K562 (cell line): ENCODE results near the gene RNF213. TPM values are rescaled to one million over a fixed set of nuclear protein-coding genes. Genes with fewer than 3 reads are reported as not detected.

Experiments
- ATAC-seq: fragments of 200-7000 bp; cut with Tn5 transposase; 3 replicates; pipeline ENCODE4 v1.9.1; 2020; ENCODE audit warnings: moderate library complexity
- BruUV-seq: library from RNA; stranded (reverse); fragments of 400-500 nt; replicated peaks from 2 replicates; lab custom pipeline; 2021; lab: Mats Ljungman, UMichigan
- CTCF ChIA-PET: fragments of 300-600 bp; formaldehyde crosslinking; extraction: SDS; loops from one replicate; lab custom pipeline; 2021; ENCODE audit warnings: low intra/inter-chr PET ratio; lab: Yijun Ruan, JAX
- POLR2A ChIA-PET: fragments of 300-600, 350-650 bp; sonication (Branson Sonifier 250); formaldehyde crosslinking; extraction: SDS; loops from one replicate; lab custom pipeline; 2021; ENCODE audit warnings: antibody characterized with exemption, inconsistent platforms; lab: Yijun Ruan, JAX
- DNase-seq, 4 experiments: peaks; one replicate each; pipeline versions ENCODE4 v3.0.0 to v3.0.0-alpha.2; 2011 to 2018; ENCODE audit warnings: low spot score in 3 of 4, mixed read lengths in 3 of 4; ENCODE audit errors: extremely low read depth in 1 of 4
- FAIRE-seq: peaks from 2 replicates; lab custom pipeline; 2011; peaks lifted over from hg19 to GRCh38; lab: Jason Lieb, UNC
- H2AFZ ChIP-seq: 2 replicates; pipeline ENCODE4 v1.6.0; 2011; ENCODE audit warnings: low read depth, low read length, control low read depth, inconsistent platforms
- H3K27ac ChIP-seq: fragments of 200-600 bp; 3 replicates; pipeline ENCODE4 v1.8.0; 2011; ENCODE audit warnings: low read depth, mild to moderate bottlenecking, control low read depth, inconsistent platforms, low read length, moderate library complexity, mixed read lengths; ENCODE audit errors: extremely low read depth
- H3K27me3 ChIP-seq, 2 experiments: fragments of 300-600 bp in 1 of 2; 2 replicates in 1 of 2; 3 replicates in 1 of 2; pipeline versions ENCODE4 v1.6.0 to v1.8.0; 2011; ENCODE audit warnings: inconsistent platforms in 2 of 2, low read length in 2 of 2, mild to moderate bottlenecking in 1 of 2, mixed read lengths in 1 of 2, moderate library complexity in 1 of 2; ENCODE audit not compliant: control insufficient read depth in 2 of 2, insufficient read depth in 2 of 2
- H3K36me3 ChIP-seq: fragments of 300-600 bp; 3 replicates; pipeline ENCODE4 v1.8.0; 2011; ENCODE audit warnings: mild to moderate bottlenecking, low read length, inconsistent platforms; ENCODE audit not compliant: control insufficient read depth, insufficient read depth
- H3K4me1 ChIP-seq, 2 experiments: fragments of 200-600 bp in 1 of 2; replicated peaks in 1 of 2; 2 replicates in 1 of 2; 3 replicates in 1 of 2; pipeline versions ENCODE4 v1.5.1 to v1.8.0; 2011; ENCODE audit warnings: inconsistent platforms in 2 of 2, low read length in 2 of 2, mild to moderate bottlenecking in 1 of 2, mixed read lengths in 1 of 2, moderate library complexity in 1 of 2; ENCODE audit not compliant: control insufficient read depth in 2 of 2, insufficient read depth in 2 of 2
- H3K4me2 ChIP-seq: 2 replicates; pipeline ENCODE4 v1.6.1; 2011; ENCODE audit warnings: low read length, control low read depth, inconsistent platforms, mixed read lengths; ENCODE audit not compliant: insufficient read depth
- H3K4me3 ChIP-seq: fragments of 200-600 bp; sonication (generic), shearing (Covaris generic); 2 replicates; pipeline ENCODE4 v1.5.1; 2016; ENCODE audit warnings: control low read depth, inconsistent platforms
- H3K79me2 ChIP-seq: fragments of 200-600 bp; 3 replicates; pipeline ENCODE4 v1.8.0; 2011; ENCODE audit warnings: low read length, inconsistent platforms; ENCODE audit not compliant: control insufficient read depth, insufficient read depth
- H3K9ac ChIP-seq, 2 experiments: 2 replicates each; pipeline versions ENCODE4 v1.6.0 to v1.6.1; 2011; ENCODE audit warnings: low read depth in 2 of 2, low read length in 2 of 2, control low read depth in 1 of 2, inconsistent platforms in 1 of 2, mild to moderate bottlenecking in 1 of 2, mixed read lengths in 1 of 2; ENCODE audit not compliant: insufficient read depth in 1 of 2
- H3K9me1 ChIP-seq: one replicate; pipeline ENCODE4 v1.6.0; 2011; ENCODE audit warnings: inconsistent platforms, mild to moderate bottlenecking, low read length, moderate library complexity; ENCODE audit not compliant: control insufficient read depth, insufficient read depth
- H3K9me3 ChIP-seq: replicated peaks from 2 replicates; pipeline ENCODE4 v1.5.1; 2011; ENCODE audit warnings: low read depth, low read length, inconsistent platforms; ENCODE audit not compliant: control insufficient read depth, insufficient read depth
- H4K20me1 ChIP-seq: replicated peaks from 2 replicates; pipeline ENCODE4 v1.6.1; 2011; ENCODE audit warnings: low read length, inconsistent platforms, mixed read lengths; ENCODE audit not compliant: control insufficient read depth, insufficient read depth
- ATF3 ChIP-seq, 2 experiments: fragments of 450-650 bp in 1 of 2; sonication (generic) in 1 of 2; formaldehyde crosslinking in 1 of 2; IDR thresholded peaks in 1 of 2; conservative IDR thresholded peaks in 1 of 2; 2 replicates each; pipeline versions ENCODE4 v1.6.1 to v1.8.1; 2016 to 2023; ENCODE audit warnings: mild to moderate bottlenecking in 2 of 2, moderate library complexity in 2 of 2, inconsistent platforms in 1 of 2, missing genetic modification reagents in 1 of 2
- CEBPG ChIP-seq, 3 experiments: fragments of 200-800 bp in 1 of 3; sonication (Bioruptor generic) in 1 of 3; sonication (generic) in 1 of 3; formaldehyde crosslinking in 1 of 3; IDR thresholded peaks in 2 of 3; conservative IDR thresholded peaks in 1 of 3; 2 replicates each; pipeline versions ENCODE4 v1.6.1 to v1.8.0; 2016 to 2022; ENCODE audit warnings: missing compliant biosample characterization in 2 of 3, missing genetic modification characterization in 2 of 3, mild to moderate bottlenecking in 1 of 3, missing genetic modification reagents in 1 of 3
- RFX1 ChIP-seq: fragments of 450-650 bp; IDR thresholded peaks from 2 replicates; pipeline ENCODE4 v1.6.1; 2016; ENCODE audit warnings: mild to moderate bottlenecking, moderate library complexity
- TFE3 ChIP-seq: fragments of 450-650 bp; formaldehyde crosslinking; IDR thresholded peaks from 2 replicates; pipeline ENCODE4 v1.4.0; 2020; ENCODE audit warnings: mild to moderate bottlenecking, mixed read lengths
- WGBS: fragments of 100-300 bp; shearing (Covaris generic); methylation state at CpG from one replicate; pipeline ENCODE4 v1.1.6; 2016; ENCODE audit warnings: low coverage, mixed read lengths; ENCODE audit not compliant: insufficient coverage; ENCODE audit errors: missing lambda C conversion rate; 5-methylcytosine and 5-hydroxymethylcytosine counted together
- in situ Hi-C: fragments of 300-500 bp; cut with MboI; formaldehyde crosslinking; loops from 4 replicates; pipeline ENCODE4 v1.15.0; 2018; ENCODE audit warnings: inconsistent platforms, mixed read lengths
- intact Hi-C: fragments of 100-400 bp; cut with micrococcal nuclease; formaldehyde crosslinking; loops from 2 replicates; pipeline ENCODE4 v1.14.2; 2022
- polyA plus RNA-seq, 8 experiments: library from polyadenylated mRNA; depleted of rRNA in 4 of 8; stranded (reverse) in 5 of 8; unstranded in 3 of 8; fragments of >200 nt; fragmentation: Nextera tagmentation in 2 of 8; fragmentation: Illumina TruSeq in 1 of 8; extraction: Ambion mirVana in 2 of 8; extraction: Trizol in 1 of 8; gene quantifications; 2 replicates each; pipeline versions ENCODE4 v1.2.1 to v1.2.3, GENCODE V29; 2011 to 2014; ENCODE audit warnings: inconsistent platforms in 1 of 8, missing spikeins in 1 of 8
- total RNA-seq, 7 experiments: library from RNA; depleted of rRNA in 6 of 7; stranded (reverse); fragments of >200 nt in 6 of 7; fragmentation: Illumina TruSeq in 2 of 7; extraction: Trizol in 2 of 7; gene quantifications; 2 replicates each; pipeline versions ENCODE4 v1.2.1 to v1.2.3, GENCODE V29; 2011 to 2021; ENCODE audit warnings: low replicate concordance in 1 of 7

RNF213 gene
- total and polyA plus RNA-seq, 9 of the 15 experiments (the other 6 are each of a cell fraction or from before 2014, with no cell fraction given): 5.3 to 33.6 (median 17.9) TPM

- Histone ChIP-seq H3K4me3 (no peak overlapping the region), H3K9ac (no peak overlapping the region), H3K9me1 (no peaks in the 10 kb centered on the region), H3K4me1 (no peaks in the 10 kb centered on the region; a peak in 1 of 5 replicates), H3K79me2 (no peaks in the 10 kb centered on the region), H3K27me3 (no peaks in the 10 kb centered on the region), H3K9me3 (no peaks in the 10 kb centered on the region), H2AFZ (no peak overlapping the region), H3K27ac (no peak overlapping the region), H4K20me1 (no peaks in the 10 kb centered on the region), H3K36me3 (peaks cover 61% of the 10 kb centered on the region), H3K4me2 (no peak overlapping the region)
- in situ Hi-C loops (no loop called here), intact Hi-C loops (no loop called here)
- WGBS: 84% methylated on average over 21 of the region's 21 CpGs
- CTCF ChIA-PET: interaction anchor here (0.5 kb wide), 1 partner anchor 587 kb away, joined by 3 read pairs; no protein-coding TSS in a partner anchor
- DNase-seq (no peak), ATAC-seq (no peak), FAIRE-seq (peak; percentile 40)
- BruUV-seq: no TSS peak
- TF ChIP-seq ATF3 (IDR thresholded peaks at IDR 0.05): peak; percentile 58; the same call in 1 of the 2 replicates
- no peak for TF ChIP-seq ATF3 (CRISPR knock-in tag; conservative IDR thresholded peaks at IDR 0.05)
- TF ChIP-seq RFX1: no peak
- no peak for TF ChIP-seq TFE3 (CRISPR knock-in tag)
- peak; percentile 65; the same call in 1 of the 2 replicates for TF ChIP-seq CEBPG (CRISPR knock-in tag; IDR thresholded peaks at IDR 0.05)
- 0 out of 4 replicates have a peak, but pooled peaks of 1 of the 2 experiments have one; percentile 37 for TF ChIP-seq CEBPG (tag; conservative IDR thresholded peaks at IDR 0.05 in 1 of 2, IDR thresholded peaks at IDR 0.05 in 1 of 2)
- POLR2A ChIA-PET: interaction anchor here (0.5 kb wide), 1 partner anchor 11 kb away, joined by 3 read pairs; no protein-coding TSS in a partner anchor
Measured at GRCh38 chr17:80328634-80329380, 68.2 kb downstream of the RNF213 start.
